WERI-Rb-1 (cell line): ENCODE measurements around the gene EHHADH.

Experiments used
- DNase-seq: peaks from one replicate; pipeline ENCODE4 v3.0.0-alpha.2; 2020
- H3K27ac ChIP-seq: fragments of 250-450 bp; sonication (Bioruptor Pico); 2 replicates; pipeline ENCODE4 v1.5.1; 2020; ENCODE audit warnings: mild to moderate bottlenecking, moderate library complexity
- H3K27me3 ChIP-seq: fragments of 250-450 bp; sonication (Bioruptor Pico); 2 replicates; pipeline ENCODE4 v1.5.1; 2021; ENCODE audit warnings: mild to moderate bottlenecking, low read depth, moderate library complexity; ENCODE audit not compliant: insufficient read depth, severe bottlenecking
- H3K36me3 ChIP-seq: fragments of 250-450 bp; sonication (Bioruptor Pico); 2 replicates; pipeline ENCODE4 v1.5.1; 2020; ENCODE audit warnings: mild to moderate bottlenecking, moderate library complexity
- H3K4me3 ChIP-seq: 2 replicates; pipeline ENCODE4 v1.5.1; 2011; ENCODE audit warnings: low read depth, mild to moderate bottlenecking, control low read depth, low read length
- H3K9me3 ChIP-seq: fragments of 250-450 bp; sonication (Bioruptor Pico); 2 replicates; pipeline ENCODE4 v1.5.1; 2021; ENCODE audit warnings: mild to moderate bottlenecking, moderate library complexity; ENCODE audit not compliant: severe bottlenecking
- TF ChIP-seq, protein P1 (sequence below): IDR thresholded peaks from 2 replicates; pipeline ENCODE4 v1.5.1; 2011; ENCODE audit warnings: low read depth, mild to moderate bottlenecking, control low read depth, inconsistent platforms, low read length

The EHHADH gene

DNA sequence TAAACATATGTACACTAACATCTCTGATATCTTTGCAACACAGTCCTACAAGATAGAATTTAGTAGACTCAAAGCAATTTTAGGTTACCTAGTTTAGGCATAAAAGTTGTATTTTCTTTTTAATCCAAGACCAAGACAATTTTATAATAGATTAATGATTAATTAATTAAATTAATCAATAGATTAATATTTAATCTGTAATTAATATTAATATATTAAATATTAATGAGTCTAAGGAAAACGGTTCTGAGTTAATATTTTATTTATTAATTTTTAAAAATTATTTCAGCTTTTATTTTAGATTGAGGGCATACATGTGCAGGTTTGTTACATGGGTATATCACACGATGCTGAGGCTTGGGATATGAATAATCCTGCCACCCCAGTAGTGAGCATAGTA, 49.0 kb downstream of the EHHADH start:
- Histone ChIP-seq H3K27me3 (no peaks in the 10 kb centered on the region), H3K27ac (no peak overlapping the region), H3K9me3 (no peaks in the 10 kb centered on the region), H3K36me3 (no peaks in the 10 kb centered on the region), H3K4me3 (no peak overlapping the region)
- DNase-seq, result no peak
- TF ChIP-seq, protein P1, sequence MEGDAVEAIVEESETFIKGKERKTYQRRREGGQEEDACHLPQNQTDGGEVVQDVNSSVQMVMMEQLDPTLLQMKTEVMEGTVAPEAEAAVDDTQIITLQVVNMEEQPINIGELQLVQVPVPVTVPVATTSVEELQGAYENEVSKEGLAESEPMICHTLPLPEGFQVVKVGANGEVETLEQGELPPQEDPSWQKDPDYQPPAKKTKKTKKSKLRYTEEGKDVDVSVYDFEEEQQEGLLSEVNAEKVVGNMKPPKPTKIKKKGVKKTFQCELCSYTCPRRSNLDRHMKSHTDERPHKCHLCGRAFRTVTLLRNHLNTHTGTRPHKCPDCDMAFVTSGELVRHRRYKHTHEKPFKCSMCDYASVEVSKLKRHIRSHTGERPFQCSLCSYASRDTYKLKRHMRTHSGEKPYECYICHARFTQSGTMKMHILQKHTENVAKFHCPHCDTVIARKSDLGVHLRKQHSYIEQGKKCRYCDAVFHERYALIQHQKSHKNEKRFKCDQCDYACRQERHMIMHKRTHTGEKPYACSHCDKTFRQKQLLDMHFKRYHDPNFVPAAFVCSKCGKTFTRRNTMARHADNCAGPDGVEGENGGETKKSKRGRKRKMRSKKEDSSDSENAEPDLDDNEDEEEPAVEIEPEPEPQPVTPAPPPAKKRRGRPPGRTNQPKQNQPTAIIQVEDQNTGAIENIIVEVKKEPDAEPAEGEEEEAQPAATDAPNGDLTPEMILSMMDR, result no peak

DNA sequence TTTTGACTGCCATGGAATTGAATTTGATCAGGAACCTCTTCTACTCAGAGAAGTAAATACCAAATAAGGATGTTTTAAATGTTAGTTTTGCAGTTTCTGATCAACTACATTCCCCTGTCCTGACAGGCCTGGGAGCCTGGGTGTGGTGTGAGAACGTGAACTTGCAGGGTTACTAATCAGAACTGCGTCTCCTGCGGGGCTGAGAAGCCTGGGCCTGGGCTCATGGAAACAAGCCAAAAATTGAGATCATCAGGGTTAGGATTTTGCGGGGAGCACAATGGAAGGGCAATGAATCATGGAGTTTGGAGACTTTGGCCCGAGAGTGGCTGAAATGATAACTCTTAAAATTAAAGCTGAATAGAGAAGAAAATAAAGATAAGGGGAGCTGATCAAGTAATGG, 53.2 kb downstream of the EHHADH start:
- TF ChIP-seq, protein P1, result no peak
- H3K27me3 ChIP-seq, result no peaks in the 10 kb centered on the region
- H3K36me3 ChIP-seq, result no peaks in the 10 kb centered on the region
- H3K4me3 ChIP-seq, result no peak overlapping the region
- no peak for DNase-seq
- H3K9me3 ChIP-seq, result no peaks in the 10 kb centered on the region
- H3K27ac ChIP-seq, result no peak overlapping the region

DNA sequence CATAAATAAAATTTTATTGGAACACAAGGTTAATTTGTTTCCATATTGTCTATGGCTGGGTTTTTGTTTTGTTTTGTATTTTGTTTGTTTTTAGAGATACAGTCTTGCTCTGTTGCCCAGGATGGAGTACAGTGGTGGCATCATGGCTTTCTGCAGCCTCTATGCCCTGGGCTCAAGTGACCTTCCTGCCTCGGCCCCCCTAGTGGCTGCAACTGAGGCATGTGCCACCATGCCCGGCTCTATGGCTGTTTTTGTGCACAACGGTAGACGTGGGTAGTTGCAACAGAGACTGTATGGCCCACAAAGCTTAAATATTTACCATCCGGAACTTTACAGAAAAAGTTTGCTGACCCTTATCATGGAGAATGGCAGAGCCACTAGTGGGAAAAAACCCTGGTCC, 54.2 kb downstream of the EHHADH start:
- DNase-seq, result no peak
- TF ChIP-seq, protein P1, result 0 out of 2 replicates have a peak, but pooled peaks have one; percentile 15
- Histone ChIP-seq H3K27me3 (no peaks in the 10 kb centered on the region), H3K27ac (no peak overlapping the region), H3K9me3 (no peaks in the 10 kb centered on the region), H3K4me3 (no peak overlapping the region), H3K36me3 (no peaks in the 10 kb centered on the region)

DNA sequence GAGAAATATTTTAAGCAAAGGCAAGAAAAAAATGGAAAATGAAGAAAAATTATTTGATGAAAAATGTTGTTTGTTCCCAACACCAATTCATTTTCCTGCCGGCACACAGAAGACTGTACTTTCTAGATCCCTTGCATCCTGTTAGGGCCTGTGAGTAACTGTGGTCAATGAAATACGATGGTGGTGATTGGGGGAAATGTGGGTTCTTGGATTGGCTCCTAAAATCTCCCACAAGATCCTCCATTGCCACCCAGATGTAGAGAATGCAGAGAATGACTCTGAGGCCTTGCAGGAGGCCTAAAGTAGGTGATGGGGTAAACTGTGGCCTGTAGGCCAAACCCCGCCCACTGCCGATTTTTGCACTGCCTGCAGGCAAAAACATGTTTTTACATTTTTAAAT, 54.6 kb downstream of the EHHADH start:
- no peaks in the 10 kb centered on the region for H3K27me3 ChIP-seq
- peaks cover 3% of the 10 kb centered on the region for H3K9me3 ChIP-seq
- no peak overlapping the region for H3K27ac ChIP-seq
- TF ChIP-seq, protein P1, result no peak
- H3K36me3 ChIP-seq, result no peaks in the 10 kb centered on the region
- H3K4me3 ChIP-seq, result no peak overlapping the region
- DNase-seq, result no peak

DNA sequence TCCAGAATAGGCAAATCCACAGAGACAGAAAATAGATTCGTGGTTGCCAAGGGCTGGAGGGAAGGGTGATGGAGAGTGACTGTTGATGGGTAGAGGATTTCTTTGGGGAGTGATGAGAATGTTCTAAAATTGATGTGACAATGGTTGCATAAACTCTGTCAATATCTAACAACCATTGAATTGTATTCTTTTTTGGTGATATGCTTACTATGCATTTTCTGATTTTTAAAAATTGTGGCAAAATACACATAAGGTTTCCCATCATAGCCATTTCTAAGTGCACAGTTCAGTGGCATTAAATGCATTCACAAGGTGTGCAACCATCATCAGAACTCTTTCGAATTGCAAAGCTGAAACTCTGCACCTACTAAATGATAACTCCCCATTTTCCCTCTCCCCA, 56.8 kb downstream of the EHHADH start:
- TF ChIP-seq, protein P1, result no peak
- Histone ChIP-seq H3K4me3 (no peak overlapping the region), H3K27ac (no peak overlapping the region), H3K36me3 (no peaks in the 10 kb centered on the region), H3K27me3 (no peaks in the 10 kb centered on the region), H3K9me3 (peaks cover 3% of the 10 kb centered on the region)
- DNase-seq, result no peak

DNA sequence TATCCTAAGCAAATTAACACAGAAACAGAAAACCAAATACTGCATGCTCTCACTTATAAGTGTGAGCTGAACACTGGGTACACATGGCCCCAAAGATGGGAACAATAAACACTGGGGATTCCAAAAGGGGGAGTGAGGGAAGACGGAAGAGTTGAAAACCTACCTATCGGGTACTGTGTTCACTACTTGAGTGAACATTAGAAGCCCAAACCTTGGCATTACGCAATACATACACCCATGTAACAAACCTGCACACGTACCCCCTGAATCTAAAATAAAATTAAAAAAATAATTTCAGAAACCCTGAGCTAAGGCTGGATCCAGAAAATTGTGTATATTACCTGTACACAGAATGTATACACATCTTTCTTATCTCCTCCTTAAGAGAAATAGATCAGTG, 58.2 kb downstream of the EHHADH start:
- H3K36me3 ChIP-seq, result no peaks in the 10 kb centered on the region
- H3K27ac ChIP-seq, result no peak overlapping the region
- H3K27me3 ChIP-seq, result no peaks in the 10 kb centered on the region
- no peak for DNase-seq
- no peak overlapping the region for H3K4me3 ChIP-seq
- TF ChIP-seq, protein P1, result no peak
- peaks cover 3% of the 10 kb centered on the region for H3K9me3 ChIP-seq
